ENCODE results near the gene ARID4B.
"Not testable (repeated sequence)": the region's sequence is repeated elsewhere in the genome, so short reads cannot be mapped to it uniquely, and the experiment has no call there.

ARID4B gene

DNA sequence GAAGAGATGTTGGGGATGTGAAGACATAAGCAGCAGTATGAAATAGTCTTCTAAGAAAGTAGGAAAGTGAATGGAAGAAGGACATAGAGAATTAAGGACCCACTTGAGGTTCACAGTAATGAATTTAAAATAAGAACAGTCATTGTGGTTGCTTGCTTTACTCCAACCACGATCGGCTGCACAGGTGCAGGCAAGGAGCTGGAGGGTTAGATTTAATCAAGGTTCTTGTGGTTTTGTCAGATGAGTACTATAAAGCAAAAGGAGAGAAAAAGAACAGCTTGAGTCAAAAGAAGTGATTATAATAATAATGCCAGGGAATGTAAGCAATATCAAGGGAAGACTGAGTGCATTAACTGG is 120.8 kb downstream of the ARID4B start:
- TF ChIP-seq TAF1 (IDR thresholded peaks at IDR 0.05; ENCODE audit: borderline replicate concordance, low read depth, low read length) (no peak), POLR2A (IDR thresholded peaks at IDR 0.05; ENCODE audit: low read depth, low read length) (no peak), POLR2AphosphoS5 (IDR thresholded peaks at IDR 0.05; ENCODE audit: low read depth, low read length) (no peak)
- no peak for DNase-seq (ENCODE audit: insufficient read length)
- no peak for FAIRE-seq

GRCh38 chr1:235206533-235207208 is 121.3 kb downstream of the ARID4B start:
- no peak for TF ChIP-seq TAF1 (IDR thresholded peaks at IDR 0.05; ENCODE audit: borderline replicate concordance, low read depth, low read length)
- no peak for TF ChIP-seq POLR2A (IDR thresholded peaks at IDR 0.05; ENCODE audit: low read depth, low read length)
- no peak for TF ChIP-seq POLR2AphosphoS5 (IDR thresholded peaks at IDR 0.05; ENCODE audit: low read depth, low read length)
- DNase-seq (ENCODE audit: insufficient read length) = no peak
- peak; percentile 33 for FAIRE-seq

- no peak for TF ChIP-seq TAF1 (IDR thresholded peaks at IDR 0.05; ENCODE audit: borderline replicate concordance, low read depth, low read length)
- no peak for TF ChIP-seq POLR2A (IDR thresholded peaks at IDR 0.05; ENCODE audit: low read depth, low read length)
- no peak for TF ChIP-seq POLR2AphosphoS5 (IDR thresholded peaks at IDR 0.05; ENCODE audit: low read depth, low read length)
- DNase-seq (ENCODE audit: insufficient read length) (no peak), FAIRE-seq (no peak)
These were observed 122.3 kb downstream of the ARID4B start for GRCh38 chr1:235205687-235206086.

DNA sequence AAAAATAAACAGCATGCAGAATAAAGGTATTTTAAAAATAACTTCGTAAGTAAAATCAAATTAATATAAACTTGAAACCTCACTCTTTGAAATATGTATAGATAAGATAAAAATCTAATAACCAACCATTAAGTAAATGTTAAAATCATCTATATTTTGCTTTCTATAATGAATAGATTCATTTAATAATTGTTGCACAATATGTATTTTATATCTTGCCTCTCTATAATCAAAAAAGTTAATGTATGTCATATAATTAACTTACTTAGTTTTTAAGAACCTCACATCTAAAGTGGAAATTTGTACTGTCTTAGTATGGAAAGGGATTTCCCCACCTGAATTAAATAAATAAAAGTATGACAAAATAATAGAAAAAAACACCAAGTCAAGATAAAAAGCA is 124.6 kb downstream of the ARID4B start:
- TF ChIP-seq POLR2AphosphoS5 (IDR thresholded peaks at IDR 0.05; ENCODE audit: low read depth, low read length) = no peak
- TF ChIP-seq TAF1 (IDR thresholded peaks at IDR 0.05; ENCODE audit: borderline replicate concordance, low read depth, low read length) = no peak
- no peak for TF ChIP-seq POLR2A (IDR thresholded peaks at IDR 0.05; ENCODE audit: low read depth, low read length)
- FAIRE-seq (no peak), DNase-seq (ENCODE audit: insufficient read length) (no peak)

DNA sequence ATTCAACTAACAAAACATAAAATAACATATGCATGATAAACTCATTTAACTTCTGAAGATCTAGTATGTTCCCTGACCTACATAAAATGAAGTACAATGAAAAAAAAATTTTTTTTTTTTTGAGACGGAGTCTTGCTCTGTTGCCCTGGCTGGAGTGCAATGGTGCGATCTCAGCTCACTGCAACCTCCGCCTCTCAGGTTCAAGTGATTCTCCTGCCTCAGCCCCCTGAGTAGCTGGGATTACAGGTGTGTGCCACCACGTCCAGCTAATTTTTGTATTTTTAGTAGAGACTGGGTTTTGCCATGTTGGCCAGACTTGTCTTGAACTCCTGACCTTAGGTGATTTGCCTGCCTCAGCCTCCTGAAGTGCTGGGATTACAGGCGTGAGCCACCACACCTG is 125.5 kb downstream of the ARID4B start:
- DNase-seq (ENCODE audit: insufficient read length); FAIRE-seq: not testable (repeated sequence)

DNA sequence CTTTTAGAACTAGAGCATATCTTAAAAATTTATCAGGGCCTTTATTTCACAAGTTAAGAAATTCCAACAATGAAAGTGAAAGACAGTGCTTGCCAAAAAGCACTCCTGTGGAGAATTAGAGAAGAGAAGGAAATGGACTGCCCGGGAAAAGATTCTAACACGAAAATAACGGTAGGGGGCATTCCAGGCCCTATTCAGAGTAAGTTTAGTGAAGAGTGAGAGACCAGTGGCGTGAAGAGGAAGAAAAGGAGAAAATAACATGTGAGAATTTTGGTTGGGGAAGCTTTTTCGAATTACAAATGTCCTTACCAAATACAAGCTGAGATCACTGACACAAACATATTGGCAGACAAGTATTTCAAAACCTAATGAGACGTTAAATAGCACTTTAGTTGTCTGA is 128.5 kb downstream of the ARID4B start:
- no peak for TF ChIP-seq POLR2AphosphoS5 (IDR thresholded peaks at IDR 0.05; ENCODE audit: low read depth, low read length)
- TF ChIP-seq TAF1 (IDR thresholded peaks at IDR 0.05; ENCODE audit: borderline replicate concordance, low read depth, low read length) = no peak
- TF ChIP-seq POLR2A (IDR thresholded peaks at IDR 0.05; ENCODE audit: low read depth, low read length) = no peak
- FAIRE-seq (no peak), DNase-seq (ENCODE audit: insufficient read length) (no peak)

GRCh38 chr1:235190431-235190830 is 137.5 kb downstream of the ARID4B start:
- no peak for TF ChIP-seq TAF1 (IDR thresholded peaks at IDR 0.05; ENCODE audit: borderline replicate concordance, low read depth, low read length)
- FAIRE-seq (no peak), DNase-seq (ENCODE audit: insufficient read length) (no peak)

GRCh38 chr1:235187316-235187715 is 140.7 kb downstream of the ARID4B start:
- FAIRE-seq (no peak), DNase-seq (ENCODE audit: insufficient read length) (no peak)
- TF ChIP-seq POLR2AphosphoS5 (IDR thresholded peaks at IDR 0.05; ENCODE audit: low read depth, low read length) (no peak), TAF1 (IDR thresholded peaks at IDR 0.05; ENCODE audit: borderline replicate concordance, low read depth, low read length) (no peak), POLR2A (IDR thresholded peaks at IDR 0.05; ENCODE audit: low read depth, low read length) (no peak)

GRCh38 chr1:235181561-235182245 is 146.3 kb downstream of the ARID4B start:
- TF ChIP-seq TAF1 (IDR thresholded peaks at IDR 0.05; ENCODE audit: borderline replicate concordance, low read depth, low read length) (no peak), POLR2A (IDR thresholded peaks at IDR 0.05; ENCODE audit: low read depth, low read length) (no peak), POLR2AphosphoS5 (IDR thresholded peaks at IDR 0.05; ENCODE audit: low read depth, low read length) (no peak)
- FAIRE-seq (no peak), DNase-seq (ENCODE audit: insufficient read length) (no peak)

DNA sequence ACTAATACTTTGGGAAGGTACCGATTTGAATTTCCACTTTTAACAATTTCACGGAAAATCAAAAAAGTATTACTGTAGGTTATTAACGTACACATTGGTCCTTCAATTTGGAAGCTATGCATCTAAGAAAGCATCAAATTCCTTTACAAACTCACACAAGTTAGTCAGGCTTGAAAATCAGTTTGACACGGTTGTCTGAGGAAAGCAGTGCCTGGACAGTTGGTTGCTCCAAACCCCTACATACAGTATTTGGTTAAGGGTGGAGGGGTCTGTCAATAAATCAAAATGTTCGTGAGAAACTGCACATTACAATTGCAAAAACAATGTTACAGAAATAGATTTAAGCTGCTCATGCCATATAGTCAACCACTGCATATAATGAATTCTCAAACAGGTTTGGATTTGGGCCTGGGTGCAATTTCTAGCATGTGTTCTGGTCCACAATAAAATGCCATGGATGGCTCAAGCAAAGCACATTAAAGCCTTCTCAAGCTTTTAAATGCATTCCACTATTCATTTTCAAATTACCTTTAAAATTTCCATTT is 147.0 kb downstream of the ARID4B start:
- no peak for TF ChIP-seq POLR2A (IDR thresholded peaks at IDR 0.05; ENCODE audit: low read depth, low read length)
- no peak for TF ChIP-seq POLR2AphosphoS5 (IDR thresholded peaks at IDR 0.05; ENCODE audit: low read depth, low read length)
- no peak for TF ChIP-seq TAF1 (IDR thresholded peaks at IDR 0.05; ENCODE audit: borderline replicate concordance, low read depth, low read length)
- FAIRE-seq = no peak
- DNase-seq (ENCODE audit: insufficient read length) = no peak

- TF ChIP-seq POLR2AphosphoS5 (IDR thresholded peaks at IDR 0.05; ENCODE audit: low read depth, low read length) = no peak
- DNase-seq (ENCODE audit: insufficient read length) (no peak), FAIRE-seq (no peak)
These were observed 151.5 kb downstream of the ARID4B start for GRCh38 chr1:235176486-235176885.

DNA sequence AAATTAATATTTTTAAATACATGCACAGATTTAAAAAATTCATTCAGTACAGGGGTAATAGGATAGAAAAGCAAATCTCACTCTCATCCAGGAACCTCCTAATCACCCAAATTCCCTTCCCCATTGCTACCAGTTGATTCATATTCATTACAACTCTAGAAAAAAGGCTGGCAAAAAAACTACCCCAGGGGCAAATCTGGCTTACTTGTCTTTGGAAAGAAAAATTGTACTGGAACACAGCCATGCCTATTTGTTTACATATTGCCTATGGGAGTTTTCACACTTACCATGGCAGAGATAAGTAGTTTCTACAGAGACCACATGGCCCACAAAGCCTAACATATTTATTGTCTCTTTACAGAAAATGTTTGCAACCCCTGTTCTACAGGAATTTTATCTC is 158.0 kb downstream of the ARID4B start:
- TF ChIP-seq POLR2AphosphoS5 (IDR thresholded peaks at IDR 0.05; ENCODE audit: low read depth, low read length) (no peak), TAF1 (IDR thresholded peaks at IDR 0.05; ENCODE audit: borderline replicate concordance, low read depth, low read length) (no peak), POLR2A (IDR thresholded peaks at IDR 0.05; ENCODE audit: low read depth, low read length) (no peak)
- FAIRE-seq = no peak

More for the DNA sequence above, 158.0 kb downstream of the ARID4B start:
- DNase-seq (ENCODE audit: insufficient read length) = no peak
